Breast epithelium (tissue), 4 donors: ENCODE data around the gene VWF. TPM values are rescaled to one million over a fixed set of nuclear protein-coding genes. Genes with fewer than 3 reads are reported as not detected.

Source experiments
- DNase-seq, 2 donors: peaks; one replicate each; pipeline ENCODE4 v3.0.0-alpha.2; 2019; ENCODE audit warnings: low spot score in 2 of 2
- H3K27ac ChIP-seq, 2 donors: fragments of 200-600 bp; sonication (generic) in 1 of 2; one replicate each; pipeline ENCODE4 v1.5.1; 2016 to 2019; ENCODE audit warnings: mild to moderate bottlenecking in 1 of 2
- H3K27me3 ChIP-seq, 2 donors: fragments of 200-600 bp; sonication (generic) in 1 of 2; one replicate each; pipeline versions ENCODE4 v1.5.1 to v1.6.0; 2017 to 2019; ENCODE audit warnings: control low read depth in 1 of 2, mild to moderate bottlenecking in 1 of 2
- H3K36me3 ChIP-seq: fragments of 200-600 bp; one replicate; pipeline ENCODE4 v1.5.1; 2019
- H3K4me1 ChIP-seq, 2 donors: fragments of 200-600 bp; sonication (generic); one replicate each; pipeline ENCODE4 v1.5.1; 2016 to 2019; ENCODE audit warnings: control low read depth in 1 of 2
- H3K4me3 ChIP-seq, 3 donors: fragments of 200-600 bp; sonication (generic); 1 replicate in 2 of 3; 2 replicates in 1 of 3; pipeline ENCODE4 v1.5.1; 2016 to 2019; ENCODE audit warnings: mild to moderate bottlenecking in 3 of 3, moderate library complexity in 2 of 3
- H3K9me3 ChIP-seq, 2 donors: fragments of 200-600 bp; sonication (generic) in 1 of 2; one replicate each; pipeline ENCODE4 v1.5.1; 2016 to 2019; ENCODE audit warnings: control low read depth in 1 of 2
- POLR2A ChIP-seq: fragments of 450-650 bp; IDR thresholded peaks from one replicate; pipeline ENCODE4 v1.6.1; 2016; ENCODE audit warnings: antibody characterized with exemption, mild to moderate bottlenecking, moderate library complexity
- POLR2AphosphoS5 ChIP-seq, 3 donors: sonication (generic); formaldehyde crosslinking; IDR thresholded peaks; one replicate each; pipeline ENCODE4 v1.6.1; 2017; ENCODE audit warnings: antibody characterized with exemption in 3 of 3
- intact Hi-C: fragments of 100-400 bp; cut with DNase I; formaldehyde crosslinking; loops from one replicate; pipeline ENCODE4 v1.15.1; 2023; ENCODE audit warnings: low total_unique reads
- total RNA-seq, 3 donors: library from RNA; depleted of rRNA; stranded (reverse); fragments of >200 nt; gene quantifications; one replicate each; pipeline ENCODE4 v1.1.0, GENCODE V29; 2016
- TF ChIP-seq, protein P1 (sequence below), 3 donors: fragments of 450-650 bp; IDR thresholded peaks; one replicate each; pipeline ENCODE4 v1.5.1; 2016 to 2017; ENCODE audit warnings: antibody characterized with exemption in 3 of 3, mild to moderate bottlenecking in 3 of 3, moderate library complexity in 3 of 3

VWF gene
- total RNA-seq, 3 donors from 2014 or later, result 60.3 to 267 (median 117) TPM

DNA sequence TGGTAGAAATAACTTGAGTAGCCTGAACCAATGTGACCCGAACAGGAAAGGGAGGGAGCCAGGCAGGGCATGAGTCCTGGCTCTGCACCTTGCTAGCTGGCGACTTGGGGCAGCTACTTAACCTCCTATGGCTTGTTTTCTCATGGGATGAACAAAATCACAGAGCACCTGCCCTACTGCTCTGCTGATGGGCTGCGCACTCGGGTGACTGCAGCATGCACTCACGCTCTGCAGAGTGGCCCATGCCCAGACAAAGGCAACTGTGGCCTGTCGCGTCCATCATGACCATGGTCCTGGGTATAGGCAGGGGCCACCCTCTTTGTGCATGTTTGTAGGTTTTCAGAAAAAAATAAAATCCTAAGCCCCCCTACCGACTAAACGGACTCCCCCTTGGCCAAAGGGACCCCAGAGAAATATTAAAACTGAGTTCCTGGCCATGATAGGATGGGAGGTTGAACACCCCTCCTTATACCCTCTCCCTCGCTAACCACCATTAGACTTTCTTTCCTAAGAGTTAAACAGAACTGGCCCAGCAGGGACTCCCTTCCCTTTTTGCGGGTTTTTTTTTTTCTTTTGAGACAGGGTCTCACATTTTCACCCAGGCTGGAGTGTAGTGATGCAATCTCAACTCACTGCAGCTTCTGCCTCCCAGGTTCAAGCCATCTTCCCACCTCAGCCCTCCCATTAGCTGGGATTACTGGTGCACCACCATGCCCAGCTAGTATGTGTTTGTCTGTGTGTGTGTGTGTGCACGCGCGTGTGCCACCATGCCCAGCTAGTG lies 32.5 kb downstream of the VWF start:
- no peak overlapping the region for H3K4me3 ChIP-seq
- H3K4me1 ChIP-seq, result peaks cover 0 to 7% of the 10 kb centered on the region in 2 donors
- DNase-seq, result no peak
- H3K27ac ChIP-seq, result no peak overlapping the region
- H3K9me3 ChIP-seq, result no peaks in the 10 kb centered on the region
- no peaks in the 10 kb centered on the region for H3K36me3 ChIP-seq
- TF ChIP-seq POLR2A, result no peak
- TF ChIP-seq POLR2AphosphoS5 (IDR thresholded peaks at IDR 0.05), result no peak
- TF ChIP-seq, protein P1, sequence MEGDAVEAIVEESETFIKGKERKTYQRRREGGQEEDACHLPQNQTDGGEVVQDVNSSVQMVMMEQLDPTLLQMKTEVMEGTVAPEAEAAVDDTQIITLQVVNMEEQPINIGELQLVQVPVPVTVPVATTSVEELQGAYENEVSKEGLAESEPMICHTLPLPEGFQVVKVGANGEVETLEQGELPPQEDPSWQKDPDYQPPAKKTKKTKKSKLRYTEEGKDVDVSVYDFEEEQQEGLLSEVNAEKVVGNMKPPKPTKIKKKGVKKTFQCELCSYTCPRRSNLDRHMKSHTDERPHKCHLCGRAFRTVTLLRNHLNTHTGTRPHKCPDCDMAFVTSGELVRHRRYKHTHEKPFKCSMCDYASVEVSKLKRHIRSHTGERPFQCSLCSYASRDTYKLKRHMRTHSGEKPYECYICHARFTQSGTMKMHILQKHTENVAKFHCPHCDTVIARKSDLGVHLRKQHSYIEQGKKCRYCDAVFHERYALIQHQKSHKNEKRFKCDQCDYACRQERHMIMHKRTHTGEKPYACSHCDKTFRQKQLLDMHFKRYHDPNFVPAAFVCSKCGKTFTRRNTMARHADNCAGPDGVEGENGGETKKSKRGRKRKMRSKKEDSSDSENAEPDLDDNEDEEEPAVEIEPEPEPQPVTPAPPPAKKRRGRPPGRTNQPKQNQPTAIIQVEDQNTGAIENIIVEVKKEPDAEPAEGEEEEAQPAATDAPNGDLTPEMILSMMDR (IDR thresholded peaks at IDR 0.05), result no peak
- intact Hi-C loops, result no loop called here
- H3K27me3 ChIP-seq, result no peaks in the 10 kb centered on the region

DNA sequence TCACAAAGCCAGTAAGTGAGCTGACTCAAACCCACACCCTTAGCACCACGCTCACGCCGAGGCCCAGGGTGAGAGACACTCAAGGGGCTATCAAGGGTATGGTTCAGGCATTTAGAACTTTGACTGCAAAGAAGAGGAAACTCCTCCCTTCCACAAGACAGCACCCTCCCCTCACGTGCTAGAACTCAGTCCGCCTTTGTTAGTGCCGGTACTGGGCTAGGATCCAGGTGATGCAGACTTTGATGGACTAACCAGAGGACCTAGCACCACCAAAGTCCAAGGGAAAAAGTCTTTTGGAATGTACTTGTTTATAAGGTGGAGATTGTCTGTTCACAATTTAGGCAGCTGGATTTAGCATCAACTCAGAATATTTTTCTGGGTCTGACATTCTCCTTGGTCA lies 33.7 kb downstream of the VWF start:
- Histone ChIP-seq H3K27me3 (no peaks in the 10 kb centered on the region), H3K36me3 (no peaks in the 10 kb centered on the region), H3K4me3 (no peak overlapping the region), H3K27ac (no peak overlapping the region), H3K4me1 (peaks cover 0 to 7% of the 10 kb centered on the region in 2 donors), H3K9me3 (no peaks in the 10 kb centered on the region)
- no peak for TF ChIP-seq POLR2A
- TF ChIP-seq, protein P1 (IDR thresholded peaks at IDR 0.05), result no peak
- TF ChIP-seq POLR2AphosphoS5 (IDR thresholded peaks at IDR 0.05), result no peak
- no peak for DNase-seq
- intact Hi-C loops, result no loop called here

DNA sequence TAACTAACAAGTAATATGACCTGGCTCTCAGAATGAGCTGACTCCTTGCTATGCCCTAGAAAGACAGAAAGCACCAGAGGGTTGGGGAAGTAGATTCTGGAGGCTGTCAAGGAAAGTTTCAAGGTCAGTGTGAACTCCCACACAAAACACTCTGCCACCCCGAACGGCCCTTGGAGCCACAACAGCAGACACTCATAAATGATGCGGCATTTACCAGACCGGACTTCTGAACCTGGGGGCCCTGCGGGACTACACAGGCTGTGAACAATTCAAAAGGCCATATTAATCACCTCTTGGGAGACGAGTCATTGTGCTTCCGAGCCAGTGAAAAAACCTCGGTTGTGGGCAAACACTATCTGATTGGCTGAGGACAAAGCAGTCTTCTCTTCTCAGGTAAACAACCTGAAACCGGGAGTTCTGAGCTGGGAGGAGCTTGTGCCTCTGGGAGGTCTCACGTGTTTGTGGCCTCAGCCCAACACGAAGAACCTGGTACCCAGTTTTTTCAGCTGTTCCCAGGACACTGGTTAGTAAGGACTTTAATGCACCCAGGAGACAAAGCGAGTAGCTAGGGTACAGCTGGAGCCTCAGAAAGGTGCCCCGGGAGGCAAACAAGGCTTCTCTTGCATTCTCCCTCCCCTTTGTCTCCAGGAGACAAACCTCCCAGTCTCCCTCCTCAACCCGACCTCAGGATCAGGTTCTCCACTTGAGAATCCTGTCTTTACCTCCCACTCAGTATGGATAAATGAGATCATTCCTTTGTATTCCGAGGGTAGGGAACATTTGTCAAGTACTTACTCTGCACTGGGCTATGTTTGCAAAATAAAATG lies 35.3 kb downstream of the VWF start:
- TF ChIP-seq, protein P1 (IDR thresholded peaks at IDR 0.05), result no peak
- TF ChIP-seq POLR2AphosphoS5 (IDR thresholded peaks at IDR 0.05), result no peak
- no peak for TF ChIP-seq POLR2A
- no peaks in the 10 kb centered on the region for H3K9me3 ChIP-seq
- H3K36me3 ChIP-seq, result no peaks in the 10 kb centered on the region
- intact Hi-C loops, result loop anchor here (1.0 kb wide), 1 partner anchor 36 kb away; no protein-coding TSS in a partner anchor
- peak overlapping the region; percentile 34 to 54 for H3K27ac ChIP-seq
- peaks cover 0 to 15% of the 10 kb centered on the region in 2 donors for H3K4me1 ChIP-seq
- H3K27me3 ChIP-seq, result no peaks in the 10 kb centered on the region
- peak in 1 of 2 donors; percentile 42 for DNase-seq
- peak overlapping the region in 1 of 3 donors; percentile 33 for H3K4me3 ChIP-seq

DNA sequence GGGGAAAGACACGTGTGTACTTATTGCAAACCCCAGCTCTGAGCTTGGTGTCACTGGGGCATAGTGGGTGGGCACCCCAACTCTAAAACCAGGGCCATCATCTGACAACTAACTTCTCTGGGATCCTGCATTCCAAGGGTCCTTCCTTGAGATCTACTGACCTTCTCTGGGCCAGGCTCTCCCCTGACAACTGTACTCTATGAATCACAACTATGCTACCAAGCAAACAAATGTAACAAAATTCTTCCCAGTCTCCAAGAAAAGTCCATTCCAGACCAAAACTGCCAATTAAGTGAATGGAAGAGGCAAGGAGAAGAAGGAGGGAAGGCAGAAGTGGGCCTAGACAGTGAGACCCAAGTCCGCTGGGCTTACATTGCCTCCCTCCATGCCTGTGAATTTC lies 38.2 kb downstream of the VWF start:
- peaks cover 0 to 15% of the 10 kb centered on the region in 2 donors for H3K4me1 ChIP-seq
- no peak overlapping the region for H3K27ac ChIP-seq
- H3K9me3 ChIP-seq, result no peaks in the 10 kb centered on the region
- no peak for DNase-seq
- intact Hi-C loops, result no loop called here
- no peaks in the 10 kb centered on the region for H3K27me3 ChIP-seq
- no peak for TF ChIP-seq POLR2AphosphoS5 (IDR thresholded peaks at IDR 0.05)
- no peak for TF ChIP-seq POLR2A
- TF ChIP-seq, protein P1 (IDR thresholded peaks at IDR 0.05), result no peak
- no peak overlapping the region for H3K4me3 ChIP-seq
- no peaks in the 10 kb centered on the region for H3K36me3 ChIP-seq

DNA sequence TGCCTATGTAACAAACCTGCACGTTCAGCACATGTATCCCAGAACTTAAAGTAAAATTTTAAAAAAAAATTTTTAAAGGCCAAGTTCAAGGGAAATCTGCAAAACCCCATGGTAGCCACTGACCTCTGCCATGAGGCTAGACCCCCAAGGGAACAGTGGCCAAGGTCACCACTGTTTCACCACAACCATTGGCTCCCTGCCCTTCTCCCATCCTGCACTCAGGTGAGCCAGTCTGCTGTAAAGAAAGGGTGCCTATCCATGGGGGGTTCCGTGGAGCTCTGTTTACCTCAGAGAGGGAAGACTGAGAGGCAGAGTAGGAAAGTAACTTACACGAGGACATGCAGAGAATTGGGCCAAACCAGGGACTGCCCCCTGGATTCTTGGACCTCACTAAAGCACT lies 38.6 kb downstream of the VWF start:
- Histone ChIP-seq H3K27ac (no peak overlapping the region), H3K36me3 (no peaks in the 10 kb centered on the region), H3K4me1 (peaks cover 0 to 15% of the 10 kb centered on the region in 2 donors), H3K9me3 (no peaks in the 10 kb centered on the region), H3K27me3 (no peaks in the 10 kb centered on the region), H3K4me3 (no peak overlapping the region)
- intact Hi-C loops, result no loop called here
- peak in 1 of 2 donors; percentile 3 for DNase-seq
- TF ChIP-seq POLR2A (no peak), POLR2AphosphoS5 (IDR thresholded peaks at IDR 0.05) (no peak)
- TF ChIP-seq, protein P1 (IDR thresholded peaks at IDR 0.05), result no peak
